CD4-positive, alpha-beta T cell (primary cell): ENCODE data around the gene SPAG9. TPM values are rescaled to one million over a fixed set of nuclear protein-coding genes. Genes with fewer than 3 reads are reported as not detected.
A peak's percentile ranks its signal among the peaks of the same experiment; 100 is the strongest.

ENCODE experiments used
- ATAC-seq: fragments of 200-7000 bp; cut with Tn5 transposase; one replicate; pipeline ENCODE4 v1.10.0; 2022; ENCODE audit warnings: mild to moderate bottlenecking; ENCODE audit not compliant: poor library complexity
- CTCF ChIA-PET: fragments of 350-600 bp; sonication (Branson Sonifier 250); formaldehyde crosslinking; loops from one replicate; lab custom pipeline; 2021; ENCODE audit warnings: antibody characterized with exemption, inconsistent platforms; lab: Charles Lee
- POLR2A ChIA-PET: fragments of 350-600 bp; sonication (Branson Sonifier 250); formaldehyde crosslinking; loops from one replicate; lab custom pipeline; 2021; ENCODE audit warnings: antibody characterized with exemption, inconsistent platforms; lab: Charles Lee
- DNase-seq, 14 experiments: peaks; one replicate each; pipeline ENCODE4 v3.0.0-alpha.2; 2013 to 2020; ENCODE audit warnings: mixed read lengths in 2 of 14
- H3K27ac ChIP-seq, 2 donors: one replicate each; pipeline versions ENCODE4 v1.5.1 to v1.7.0; 2013; ENCODE audit warnings: low read length in 2 of 2, low read depth in 1 of 2, mild to moderate bottlenecking in 1 of 2
- H3K27me3 ChIP-seq, 2 experiments: 1 replicate in 1 of 2; 2 replicates in 1 of 2; pipeline versions ENCODE4 v1.6.1 to v1.7.0; 2013; ENCODE audit warnings: low read length in 2 of 2, control low read depth in 1 of 2, mild to moderate bottlenecking in 1 of 2, moderate library complexity in 1 of 2; ENCODE audit not compliant: insufficient read depth in 2 of 2, control insufficient read depth in 1 of 2
- H3K36me3 ChIP-seq: one replicate; pipeline ENCODE4 v1.6.1; 2013; ENCODE audit warnings: low read length, control low read depth; ENCODE audit not compliant: insufficient read depth
- H3K4me1 ChIP-seq: one replicate; pipeline ENCODE4 v1.6.1; 2013; ENCODE audit warnings: low read length, control low read depth; ENCODE audit not compliant: insufficient read depth
- H3K4me3 ChIP-seq: one replicate; pipeline ENCODE4 v1.5.1; 2013; ENCODE audit warnings: mild to moderate bottlenecking, low read length, moderate library complexity
- H3K9me3 ChIP-seq, 2 experiments: 1 replicate in 1 of 2; 2 replicates in 1 of 2; pipeline versions ENCODE4 v1.6.1 to v1.7.0; 2013; ENCODE audit warnings: low read length in 2 of 2, mild to moderate bottlenecking in 2 of 2, control low read depth in 1 of 2, moderate library complexity in 1 of 2; ENCODE audit not compliant: control insufficient read depth in 1 of 2, insufficient read depth in 1 of 2
- H3K27ac Mint-ChIP-seq: one replicate; pipeline ENCODE4 v1.8.0; 2020; ENCODE audit warnings: mixed read lengths
- H3K27me3 Mint-ChIP-seq: one replicate; pipeline ENCODE4 v1.8.0; 2021; ENCODE audit warnings: mixed read lengths
- H3K36me3 Mint-ChIP-seq: one replicate; pipeline ENCODE4 v1.8.0; 2021; ENCODE audit warnings: low read depth, mixed read lengths
- H3K4me1 Mint-ChIP-seq: one replicate; pipeline ENCODE4 v1.8.0; 2021; ENCODE audit warnings: low read depth, mixed read lengths
- H3K4me3 Mint-ChIP-seq: one replicate; pipeline ENCODE4 v1.8.0; 2020; ENCODE audit warnings: mild to moderate bottlenecking, mixed read lengths
- H3K9me3 Mint-ChIP-seq: one replicate; pipeline ENCODE4 v1.8.0; 2020; ENCODE audit warnings: mixed read lengths
- CTCF ChIP-seq: fragments of 200-600 bp; IDR thresholded peaks from one replicate; pipeline ENCODE4 v1.8.0; 2022; ENCODE audit warnings: antibody characterized with exemption, mild to moderate bottlenecking
- intact Hi-C, 2 experiments: fragments of 100-400 bp; cut with DNase I in 1 of 2; cut with micrococcal nuclease in 1 of 2; formaldehyde crosslinking; loops; one replicate each; pipeline versions ENCODE4 v1.15.1 to v1.9.0; 2023 to 2025; cut with DNase I, micrococcal nuclease
- total RNA-seq, 174 experiments: library from RNA in 2 of 174; stranded (reverse) in 2 of 174; gene quantifications; one replicate each; pipeline ENCODE4 v1.2.3 and lab custom pipeline; 2021 to 2026

Gene SPAG9
- total RNA-seq, 2 experiments from 2014 or later = 60.2 to 64.6 TPM

- Histone ChIP-seq H3K27ac (no peak overlapping the region), H3K27me3 (no peaks in the 10 kb centered on the region), H3K36me3 (no peaks in the 10 kb centered on the region), H3K4me3 (no peak overlapping the region), H3K4me1 (peaks cover 9% of the 10 kb centered on the region), H3K9me3 (no peaks in the 10 kb centered on the region)
- DNase-seq = peak; percentile 52 to 84 (median 62)
- no peaks in the 10 kb centered on the region for H3K9me3 Mint-ChIP-seq
- CTCF ChIA-PET = interaction anchor here (0.6 to 5.3 kb wide), 14 partner anchors 9 to 174 kb away, joined by 3 to 63 read pairs (median 4); partner anchors contain the start of gene TOB1
- no peaks in the 10 kb centered on the region for H3K27me3 Mint-ChIP-seq
- POLR2A ChIA-PET = interaction anchor here (0.6 to 12.2 kb wide), 4 partner anchors 12 to 105 kb away, joined by 3 to 207 read pairs (median 15); partner anchors contain the start of gene TOB1
- intact Hi-C loops = loop anchor here (1.0 to 5.0 kb wide), 7 partner anchors 90 to 410 kb away; partner anchors contain the start of genes SPATA20 (in 2 of the 2) and TOB1 (in 1 of the 2)
- TF ChIP-seq CTCF = peak; percentile 86
- no peaks in the 10 kb centered on the region for H3K36me3 Mint-ChIP-seq
- no peak overlapping the region for H3K4me3 Mint-ChIP-seq
- H3K4me1 Mint-ChIP-seq = peaks cover 8% of the 10 kb centered on the region
- ATAC-seq = peak; percentile 98
- peak overlapping the region; percentile 28 for H3K27ac Mint-ChIP-seq
These were observed 163.7 kb downstream of the SPAG9 start for GRCh38 chr17:50956750-50957523.

- Histone ChIP-seq H3K9me3 (no peaks in the 10 kb centered on the region), H3K36me3 (no peaks in the 10 kb centered on the region), H3K4me1 (peaks cover 9% of the 10 kb centered on the region), H3K4me3 (no peak overlapping the region), H3K27ac (no peak overlapping the region), H3K27me3 (no peaks in the 10 kb centered on the region)
- Mint-ChIP-seq H3K27me3 (no peaks in the 10 kb centered on the region), H3K9me3 (no peaks in the 10 kb centered on the region), H3K4me1 (peaks cover 8% of the 10 kb centered on the region), H3K4me3 (no peak overlapping the region), H3K36me3 (no peaks in the 10 kb centered on the region), H3K27ac (peak overlapping the region; percentile 28)
- ATAC-seq (no peak), DNase-seq (no peak)
- intact Hi-C loops = loop anchor here (1.0 to 5.0 kb wide), 7 partner anchors 89 to 410 kb away; partner anchors contain the start of genes SPATA20 (in 2 of the 2) and TOB1 (in 1 of the 2)
- no peak for TF ChIP-seq CTCF
- CTCF ChIA-PET = interaction anchor here (0.8 to 5.3 kb wide), 8 partner anchors 9 to 173 kb away, joined by 3 to 63 read pairs (median 5); partner anchors contain the start of gene TOB1
- POLR2A ChIA-PET = interaction anchor here (1.6 to 12.2 kb wide), 3 partner anchors 11 to 104 kb away, joined by 7 to 207 read pairs (median 23); partner anchors contain the start of gene TOB1
These were observed 164.3 kb downstream of the SPAG9 start for GRCh38 chr17:50956409-50956749.

- Histone ChIP-seq H3K4me1 (peaks cover 11% of the 10 kb centered on the region), H3K27ac (no peak overlapping the region), H3K36me3 (no peaks in the 10 kb centered on the region), H3K27me3 (no peaks in the 10 kb centered on the region), H3K4me3 (no peak overlapping the region), H3K9me3 (no peaks in the 10 kb centered on the region)
- no peak overlapping the region for H3K4me3 Mint-ChIP-seq
- ATAC-seq (no peak), DNase-seq (no peak)
- peaks cover 10% of the 10 kb centered on the region for H3K4me1 Mint-ChIP-seq
- CTCF ChIA-PET = interaction anchor here (1.5 to 5.3 kb wide), 2 partner anchors 46 to 104 kb away, joined by 5 to 63 read pairs; no protein-coding TSS in a partner anchor
- H3K36me3 Mint-ChIP-seq = no peaks in the 10 kb centered on the region
- intact Hi-C loops = loop anchor here (1.0 to 5.0 kb wide), 7 partner anchors 88 to 409 kb away; partner anchors contain the start of genes SPATA20 (in 2 of the 2) and TOB1 (in 1 of the 2)
- no peaks in the 10 kb centered on the region for H3K9me3 Mint-ChIP-seq
- TF ChIP-seq CTCF = no peak
- H3K27ac Mint-ChIP-seq = no peak overlapping the region
- H3K27me3 Mint-ChIP-seq = no peaks in the 10 kb centered on the region
- POLR2A ChIA-PET = interaction anchor here (1.6 to 12.2 kb wide), 2 partner anchors 92 to 104 kb away, joined by 23 to 207 read pairs; partner anchors contain the start of gene TOB1
These were observed 165.0 kb downstream of the SPAG9 start for GRCh38 chr17:50955667-50956120.
